Mononuclear cell (primary cell): ENCODE results near the gene MAN1A2. TPM values are rescaled to one million over a fixed set of nuclear protein-coding genes. Genes with fewer than 3 reads are reported as not detected.
"Not testable (repeated sequence)": the region's sequence is repeated elsewhere in the genome, so short reads cannot be mapped to it uniquely, and the experiment has no call there.

ENCODE experiments used
- H3K27me3 ChIP-seq: 2 replicates; pipeline ENCODE4 v1.6.0; 2011; ENCODE audit warnings: low read length, control low read depth; ENCODE audit not compliant: insufficient read depth
- H3K4me1 ChIP-seq: 2 replicates; pipeline ENCODE4 v1.5.1; 2011; ENCODE audit warnings: mild to moderate bottlenecking, low read length, control low read depth; ENCODE audit not compliant: insufficient read depth
- H3K4me3 ChIP-seq: 2 replicates; pipeline ENCODE4 v1.5.1; 2011; ENCODE audit warnings: mild to moderate bottlenecking, low read length, moderate library complexity
- H3K9me3 ChIP-seq: 2 replicates; pipeline ENCODE4 v1.5.1; 2011; ENCODE audit warnings: low read depth, mild to moderate bottlenecking, control low read depth, low read length
- total RNA-seq: library from RNA; depleted of rRNA; stranded (reverse); fragments of >200 nt; gene quantifications from one replicate; pipeline ENCODE4 v1.2.3, GENCODE V29; 2012

Gene MAN1A2
- total RNA-seq, 1 donor: 48.9 TPM

DNA sequence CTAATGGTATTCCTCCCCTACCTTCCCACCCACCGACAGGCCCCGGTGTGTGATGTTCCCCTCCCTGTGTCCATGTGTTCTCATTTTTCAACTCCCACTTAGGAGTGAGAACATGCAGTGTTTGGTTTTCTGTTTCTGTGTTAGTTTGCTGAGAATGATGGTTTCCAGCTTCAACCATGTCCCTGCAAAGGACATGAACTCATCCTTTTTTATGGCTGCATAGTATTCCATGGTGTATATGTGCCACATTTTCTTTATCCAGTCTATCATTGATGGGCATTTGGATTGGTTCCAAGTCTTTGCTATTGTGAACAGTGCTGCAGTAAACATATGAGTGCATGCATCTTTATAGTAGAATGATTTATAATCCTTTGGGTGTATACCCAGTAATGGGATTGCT lies 108.2 kb downstream of the MAN1A2 start:
- not testable (repeated sequence) for H3K4me3 ChIP-seq, H3K27me3 ChIP-seq, H3K9me3 ChIP-seq, H3K4me1 ChIP-seq

- no peaks in the 10 kb centered on the region for H3K4me1 ChIP-seq
- no peaks in the 10 kb centered on the region for H3K27me3 ChIP-seq
- no peaks in the 10 kb centered on the region for H3K9me3 ChIP-seq
- H3K4me3 ChIP-seq: no peak overlapping the region
Observed at GRCh38 chr1:117479086-117479485, 111.8 kb downstream of the MAN1A2 start.

DNA sequence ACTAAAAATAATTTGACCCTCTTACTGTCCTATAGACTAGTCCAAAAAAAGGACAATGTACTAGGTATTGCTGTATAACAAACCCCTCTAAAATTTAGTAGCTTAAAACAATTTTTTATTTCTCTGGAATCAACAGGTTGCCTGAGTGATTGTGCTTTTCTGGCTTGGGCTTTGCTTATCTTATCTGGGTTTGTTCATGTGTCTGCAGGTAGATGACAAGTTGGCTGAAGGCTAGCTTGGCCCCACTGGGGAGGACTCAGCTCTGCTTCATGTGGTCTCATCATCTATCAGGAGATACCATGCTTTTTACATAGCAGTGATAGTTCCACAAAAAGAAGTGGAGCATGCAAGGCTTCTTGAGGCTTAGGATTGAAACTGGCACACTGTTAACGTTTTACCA lies 114.2 kb downstream of the MAN1A2 start:
- Histone ChIP-seq H3K27me3 (no peaks in the 10 kb centered on the region), H3K4me1 (no peaks in the 10 kb centered on the region), H3K4me3 (no peak overlapping the region), H3K9me3 (no peaks in the 10 kb centered on the region)

GRCh38 chr1:117493906-117494305 lies 126.7 kb downstream of the MAN1A2 start:
- H3K27me3 ChIP-seq: no peaks in the 10 kb centered on the region
- no peak overlapping the region for H3K4me3 ChIP-seq
- no peaks in the 10 kb centered on the region for H3K4me1 ChIP-seq
- no peaks in the 10 kb centered on the region for H3K9me3 ChIP-seq

DNA sequence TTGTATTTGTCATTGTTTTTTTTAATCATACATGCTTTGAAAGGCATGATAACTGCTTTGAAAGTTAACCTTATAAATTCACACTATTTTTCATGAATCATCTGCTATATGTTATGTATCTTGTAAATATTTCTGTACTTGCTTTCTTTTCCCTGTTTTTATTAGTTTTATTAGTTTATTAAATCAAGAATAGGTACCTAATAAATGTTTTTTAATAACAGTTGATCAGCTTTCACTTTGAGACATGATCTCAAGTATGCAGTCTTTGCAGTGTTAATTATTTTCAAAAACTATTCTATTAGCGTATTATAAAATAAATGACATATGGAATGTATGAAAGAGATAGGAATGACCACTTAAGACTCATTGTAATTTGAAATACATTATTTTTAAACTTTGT lies 127.8 kb downstream of the MAN1A2 start:
- H3K4me1 ChIP-seq: no peaks in the 10 kb centered on the region
- H3K27me3 ChIP-seq: no peaks in the 10 kb centered on the region
- no peaks in the 10 kb centered on the region for H3K9me3 ChIP-seq
- no peak overlapping the region for H3K4me3 ChIP-seq

DNA sequence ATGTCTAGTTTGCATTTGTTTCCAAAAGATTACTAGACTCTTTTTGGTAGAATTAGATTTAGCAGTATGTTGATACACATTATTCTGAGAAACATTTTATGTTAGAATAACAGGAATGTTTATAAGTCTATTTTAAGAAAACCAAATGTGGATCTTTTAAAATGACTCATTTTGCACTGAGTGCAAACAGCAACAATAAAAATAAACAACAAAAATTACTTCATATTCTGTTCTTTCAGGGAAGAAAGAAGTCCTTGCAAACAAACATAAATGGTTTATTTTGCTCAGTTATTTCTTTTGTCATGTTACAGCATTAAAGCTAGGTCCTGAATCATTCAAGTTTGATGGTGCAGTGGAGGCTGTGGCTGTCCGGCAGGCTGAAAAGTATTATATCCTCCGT lies 131.8 kb downstream of the MAN1A2 start:
- Histone ChIP-seq H3K4me3 (no peak overlapping the region), H3K4me1 (no peaks in the 10 kb centered on the region), H3K27me3 (no peaks in the 10 kb centered on the region), H3K9me3 (no peaks in the 10 kb centered on the region)

DNA sequence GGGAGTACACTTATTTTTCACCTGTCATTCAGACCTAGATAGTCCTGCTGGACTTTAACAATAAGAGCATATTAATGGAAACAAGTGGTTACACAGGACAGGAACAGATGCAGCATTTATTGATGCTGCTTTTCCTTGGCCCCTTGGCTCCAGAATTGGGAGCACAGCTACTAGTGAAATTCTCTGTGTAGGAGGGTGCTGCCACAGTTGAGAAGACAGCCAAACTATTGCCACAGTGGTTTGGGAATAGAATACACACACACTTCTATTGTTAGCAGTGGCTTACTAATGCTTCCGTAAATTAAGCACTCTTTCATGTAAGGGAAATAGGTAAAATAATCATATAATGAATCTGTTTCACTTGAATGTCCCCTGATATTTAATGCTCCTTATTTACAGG lies 133.3 kb downstream of the MAN1A2 start:
- Histone ChIP-seq H3K9me3 (no peaks in the 10 kb centered on the region), H3K4me3 (no peak overlapping the region), H3K4me1 (no peaks in the 10 kb centered on the region), H3K27me3 (no peaks in the 10 kb centered on the region)

DNA sequence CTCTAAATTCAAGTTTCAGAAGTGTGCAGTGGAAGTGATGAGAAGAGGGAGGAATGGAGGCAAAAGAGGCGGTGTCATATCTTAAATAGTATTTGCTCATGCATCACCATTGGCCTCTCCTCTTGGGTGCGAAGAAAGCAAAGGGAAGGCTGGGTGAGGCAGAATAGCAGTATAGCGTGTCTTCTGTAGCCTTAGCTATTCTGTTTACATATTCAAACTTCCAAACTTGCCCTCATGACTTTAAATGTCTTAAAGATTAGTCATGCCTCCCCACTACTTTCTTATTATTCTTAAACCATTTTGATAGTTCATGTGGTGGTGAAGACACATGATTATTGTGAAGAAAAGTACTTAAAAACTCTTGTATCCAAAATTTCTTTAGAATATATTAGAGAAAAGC lies 134.0 kb downstream of the MAN1A2 start:
- H3K27me3 ChIP-seq: no peaks in the 10 kb centered on the region
- no peaks in the 10 kb centered on the region for H3K9me3 ChIP-seq
- H3K4me3 ChIP-seq: no peak overlapping the region
- no peaks in the 10 kb centered on the region for H3K4me1 ChIP-seq

DNA sequence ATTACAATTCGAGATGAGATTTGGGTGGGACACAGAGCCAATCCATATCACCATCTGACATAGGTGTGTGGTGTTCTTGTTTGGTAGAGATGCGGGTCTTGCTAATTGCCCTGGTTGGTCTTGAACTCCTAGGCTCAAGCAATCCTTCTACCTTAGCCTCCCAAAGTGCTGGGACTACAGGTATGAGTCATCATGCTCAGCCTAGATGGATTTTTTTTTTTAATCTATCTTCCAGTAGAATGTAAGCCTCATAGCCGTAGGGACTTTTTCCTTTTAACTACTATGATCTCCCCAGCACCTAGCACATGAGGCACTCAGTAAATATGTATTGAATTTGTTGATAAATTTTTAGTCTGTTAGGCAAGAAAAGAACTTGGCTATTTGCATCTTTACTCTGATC lies 144.0 kb downstream of the MAN1A2 start:
- no peaks in the 10 kb centered on the region for H3K9me3 ChIP-seq
- H3K27me3 ChIP-seq: no peaks in the 10 kb centered on the region
- H3K4me1 ChIP-seq: no peaks in the 10 kb centered on the region
- H3K4me3 ChIP-seq: no peak overlapping the region

GRCh38 chr1:117512728-117513321 lies 145.6 kb downstream of the MAN1A2 start:
- Histone ChIP-seq H3K4me1 (no peaks in the 10 kb centered on the region), H3K9me3 (no peaks in the 10 kb centered on the region), H3K4me3 (no peak overlapping the region), H3K27me3 (no peaks in the 10 kb centered on the region)

DNA sequence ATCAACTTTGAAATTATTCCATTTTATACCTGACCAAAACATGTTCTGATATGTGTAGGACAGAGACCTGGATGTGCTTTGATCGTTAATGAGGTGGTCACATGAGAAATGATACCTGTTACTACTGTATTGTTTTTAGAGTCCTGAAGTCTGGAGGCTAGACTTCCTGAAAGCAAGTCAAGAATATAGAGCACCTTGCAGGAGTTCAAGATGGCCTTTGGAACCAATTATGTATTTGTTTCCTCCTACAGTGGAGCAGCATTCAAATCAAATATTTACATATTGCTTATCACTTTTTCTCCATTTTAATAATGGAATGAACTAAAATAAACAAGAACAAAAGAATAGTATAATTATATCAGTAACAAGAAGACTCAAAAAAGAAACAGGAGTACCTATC lies 155.9 kb downstream of the MAN1A2 start:
- no peak overlapping the region for H3K4me3 ChIP-seq
- H3K4me1 ChIP-seq: no peaks in the 10 kb centered on the region
- H3K9me3 ChIP-seq: no peaks in the 10 kb centered on the region
- no peaks in the 10 kb centered on the region for H3K27me3 ChIP-seq

DNA sequence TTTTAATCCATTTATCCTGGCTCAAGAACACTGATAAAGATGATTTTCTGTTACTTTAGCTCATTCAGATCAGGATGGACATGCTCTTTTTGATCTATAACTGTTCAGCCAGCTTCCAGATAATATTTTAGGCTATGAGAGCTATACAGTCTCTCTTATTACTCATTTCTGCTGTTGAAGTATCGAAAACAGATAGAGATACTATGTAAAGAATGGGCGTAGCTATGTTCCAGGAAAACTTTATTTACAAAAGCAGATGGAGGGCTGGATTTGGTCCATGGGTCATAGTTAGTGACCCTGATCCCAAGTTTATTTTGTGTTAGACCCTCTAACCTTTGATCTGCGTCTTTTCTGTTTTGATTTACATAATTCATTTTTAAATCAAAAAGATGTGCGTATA lies 159.8 kb downstream of the MAN1A2 start:
- H3K4me1 ChIP-seq: no peaks in the 10 kb centered on the region

DNA sequence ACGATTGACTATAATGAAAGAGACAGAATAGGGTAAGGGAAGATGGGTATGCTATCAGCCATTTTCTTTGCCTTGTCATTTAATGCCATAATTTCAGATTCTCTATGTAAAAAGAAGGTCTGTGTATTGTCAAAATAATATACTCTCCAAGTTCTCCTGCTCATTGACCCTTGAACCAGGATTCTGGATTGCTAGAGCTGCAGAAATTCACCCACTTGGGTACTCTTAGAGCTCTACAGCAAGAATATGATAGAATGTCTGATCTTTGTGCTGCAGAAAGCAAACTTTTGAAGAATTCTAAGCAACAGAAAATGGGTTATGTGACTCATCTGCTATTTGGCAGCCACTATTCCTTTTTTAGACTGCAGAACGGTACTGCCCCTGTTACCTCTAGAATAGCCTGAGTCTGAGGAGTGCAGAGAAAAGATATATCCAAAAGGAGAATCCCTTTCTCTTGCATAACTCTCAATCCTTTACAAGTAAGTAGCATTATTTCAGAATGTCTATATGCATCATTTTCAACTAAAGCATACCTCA lies 160.4 kb downstream of the MAN1A2 start:
- Histone ChIP-seq H3K4me3 (no peak overlapping the region), H3K4me1 (no peaks in the 10 kb centered on the region)

More for the DNA sequence above, 159.8 kb downstream of the MAN1A2 start:
- Histone ChIP-seq H3K4me3 (no peak overlapping the region), H3K27me3 (no peaks in the 10 kb centered on the region), H3K9me3 (no peaks in the 10 kb centered on the region)

GRCh38 chr1:117529683-117530082 lies 162.4 kb downstream of the MAN1A2 start:
- Histone ChIP-seq H3K27me3 (no peaks in the 10 kb centered on the region), H3K9me3 (no peaks in the 10 kb centered on the region), H3K4me3 (no peak overlapping the region), H3K4me1 (no peaks in the 10 kb centered on the region)

More for the DNA sequence above, 160.4 kb downstream of the MAN1A2 start:
- Histone ChIP-seq H3K9me3 (no peaks in the 10 kb centered on the region), H3K27me3 (no peaks in the 10 kb centered on the region)

- no peak overlapping the region for H3K4me3 ChIP-seq
- no peaks in the 10 kb centered on the region for H3K9me3 ChIP-seq
- H3K4me1 ChIP-seq: no peaks in the 10 kb centered on the region
- no peaks in the 10 kb centered on the region for H3K27me3 ChIP-seq
Observed at GRCh38 chr1:117531222-117531621, 164.0 kb downstream of the MAN1A2 start.

GRCh38 chr1:117534995-117535467 lies 167.8 kb downstream of the MAN1A2 start:
- Histone ChIP-seq H3K27me3 (no peaks in the 10 kb centered on the region), H3K4me3 (no peak overlapping the region), H3K9me3 (no peaks in the 10 kb centered on the region), H3K4me1 (peaks cover 8% of the 10 kb centered on the region)
